ENCODE results near the gene CDKL5.
"Not testable (repeated sequence)": the region's sequence is repeated elsewhere in the genome, so short reads cannot be mapped to it uniquely, and the experiment has no call there.

CDKL5 gene

DNA sequence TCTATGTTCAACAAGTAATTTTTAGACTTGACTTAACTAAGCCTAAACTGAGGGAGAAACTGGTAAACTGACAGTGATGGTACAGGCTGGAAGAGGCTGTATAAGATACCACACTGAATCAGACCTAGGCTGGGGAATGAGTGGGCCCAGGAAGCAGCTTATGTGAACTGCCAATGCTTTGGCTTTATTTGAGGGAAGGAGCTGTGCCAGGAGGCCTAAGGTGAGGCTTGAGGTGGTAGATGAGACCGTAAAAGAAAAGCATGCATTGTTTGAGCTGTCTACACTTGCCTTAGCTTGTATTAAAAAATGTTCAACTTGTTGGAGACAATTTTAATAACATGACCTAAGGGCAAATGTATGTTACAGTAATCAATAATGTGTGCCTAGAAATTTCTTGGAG is 150.3 kb downstream of the CDKL5 start:
- Histone ChIP-seq H3K9me3 (ENCODE audit: control insufficient read depth, low read length) (no peaks in the 10 kb centered on the region), H3K4me3 (ENCODE audit: low read length) (no peak overlapping the region), H3K4me1 (ENCODE audit: control insufficient read depth, insufficient read depth, low read length) (peaks cover 3% of the 10 kb centered on the region), H3K9ac (ENCODE audit: low read length) (no peak overlapping the region), H3K36me3 (ENCODE audit: control insufficient read depth, insufficient read depth, low read length, severe bottlenecking) (no peaks in the 10 kb centered on the region), H3K27me3 (replicated peaks; ENCODE audit: control insufficient read depth, insufficient read depth, low read length) (no peaks in the 10 kb centered on the region)
- no peak for DNase-seq (ENCODE audit: low read depth)

DNA sequence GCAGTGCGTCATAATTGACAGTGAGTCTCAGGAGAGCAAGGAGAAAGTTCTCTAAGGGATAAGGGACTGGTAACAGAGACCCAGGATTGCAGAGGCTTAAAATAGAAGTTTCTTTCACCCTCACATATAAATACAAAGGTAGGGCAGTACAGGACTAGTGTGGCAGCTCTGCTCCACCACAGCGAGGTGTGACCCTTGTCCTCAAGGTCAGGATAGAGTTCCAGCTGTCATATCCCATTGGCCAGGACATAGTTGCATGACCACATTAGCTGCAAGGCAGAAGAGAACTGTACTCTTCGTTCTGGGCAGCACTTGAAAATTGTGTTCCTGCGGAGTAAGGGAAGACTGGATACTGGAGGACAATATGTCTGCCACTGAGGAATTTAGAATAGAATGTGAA is 152.0 kb downstream of the CDKL5 start:
- Histone ChIP-seq H3K9me3 (ENCODE audit: control insufficient read depth, low read length) (no peaks in the 10 kb centered on the region), H3K27me3 (replicated peaks; ENCODE audit: control insufficient read depth, insufficient read depth, low read length) (no peaks in the 10 kb centered on the region)
- DNase-seq (ENCODE audit: low read depth), result no peak

DNA sequence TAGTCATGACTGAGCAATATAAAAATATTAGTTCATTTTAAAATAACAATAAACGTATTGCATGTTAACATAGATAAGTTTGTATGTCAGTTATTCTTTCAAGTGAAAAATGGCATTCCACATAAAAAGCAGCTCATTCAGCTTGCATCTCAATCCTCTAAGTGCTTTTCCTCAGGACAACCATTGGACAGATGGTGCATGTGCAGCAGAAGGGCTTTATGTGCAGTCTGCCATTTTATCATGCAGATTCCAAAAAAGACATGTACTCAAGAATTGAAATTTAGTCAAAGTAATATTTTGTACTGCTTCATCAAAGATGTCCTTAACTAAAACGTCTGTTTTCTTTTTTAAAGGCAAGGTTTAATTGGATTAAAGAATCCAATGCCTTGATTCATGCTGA is 153.1 kb downstream of the CDKL5 start:
- Histone ChIP-seq H3K36me3 (ENCODE audit: control insufficient read depth, insufficient read depth, low read length, severe bottlenecking) (no peaks in the 10 kb centered on the region), H3K4me3 (ENCODE audit: low read length) (no peak overlapping the region), H3K9me3 (ENCODE audit: control insufficient read depth, low read length) (no peaks in the 10 kb centered on the region), H3K9ac (ENCODE audit: low read length) (no peak overlapping the region), H3K4me1 (ENCODE audit: control insufficient read depth, insufficient read depth, low read length) (peaks cover 3% of the 10 kb centered on the region), H3K27me3 (replicated peaks; ENCODE audit: control insufficient read depth, insufficient read depth, low read length) (no peaks in the 10 kb centered on the region)
- DNase-seq (ENCODE audit: low read depth), result no peak

More for the DNA sequence above, 152.0 kb downstream of the CDKL5 start:
- Histone ChIP-seq H3K36me3 (ENCODE audit: control insufficient read depth, insufficient read depth, low read length, severe bottlenecking) (no peaks in the 10 kb centered on the region), H3K4me1 (ENCODE audit: control insufficient read depth, insufficient read depth, low read length) (peaks cover 3% of the 10 kb centered on the region), H3K9ac (ENCODE audit: low read length) (no peak overlapping the region), H3K4me3 (ENCODE audit: low read length) (no peak overlapping the region)

DNA sequence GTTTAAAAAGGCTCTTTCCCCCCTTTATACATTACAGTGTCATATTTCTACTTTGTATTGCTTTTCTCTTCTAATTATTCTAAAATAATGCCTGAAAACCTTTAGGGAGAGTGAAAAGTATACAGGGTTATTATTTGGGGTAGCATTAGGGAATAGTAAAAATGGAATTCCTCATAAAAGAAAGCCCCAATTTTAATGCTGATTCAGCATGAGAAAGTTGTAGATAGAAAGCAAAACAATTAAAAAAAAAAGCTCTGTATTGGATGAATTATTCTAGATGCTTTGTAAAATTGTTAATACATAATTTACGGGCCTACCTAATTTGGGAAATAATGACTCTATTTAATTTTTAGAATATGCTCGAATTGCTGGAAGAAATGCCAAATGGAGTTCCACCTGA is 154.1 kb downstream of the CDKL5 start:
- H3K9me3 ChIP-seq (ENCODE audit: control insufficient read depth, low read length), result no peaks in the 10 kb centered on the region
- no peaks in the 10 kb centered on the region for H3K27me3 ChIP-seq (replicated peaks; ENCODE audit: control insufficient read depth, insufficient read depth, low read length)
- no peaks in the 10 kb centered on the region for H3K36me3 ChIP-seq (ENCODE audit: control insufficient read depth, insufficient read depth, low read length, severe bottlenecking)
- H3K9ac ChIP-seq (ENCODE audit: low read length), result no peak overlapping the region
- DNase-seq (ENCODE audit: low read depth), result no peak
- peaks cover under 1% of the 10 kb centered on the region for H3K4me1 ChIP-seq (ENCODE audit: control insufficient read depth, insufficient read depth, low read length)
- no peak overlapping the region for H3K4me3 ChIP-seq (ENCODE audit: low read length)

DNA sequence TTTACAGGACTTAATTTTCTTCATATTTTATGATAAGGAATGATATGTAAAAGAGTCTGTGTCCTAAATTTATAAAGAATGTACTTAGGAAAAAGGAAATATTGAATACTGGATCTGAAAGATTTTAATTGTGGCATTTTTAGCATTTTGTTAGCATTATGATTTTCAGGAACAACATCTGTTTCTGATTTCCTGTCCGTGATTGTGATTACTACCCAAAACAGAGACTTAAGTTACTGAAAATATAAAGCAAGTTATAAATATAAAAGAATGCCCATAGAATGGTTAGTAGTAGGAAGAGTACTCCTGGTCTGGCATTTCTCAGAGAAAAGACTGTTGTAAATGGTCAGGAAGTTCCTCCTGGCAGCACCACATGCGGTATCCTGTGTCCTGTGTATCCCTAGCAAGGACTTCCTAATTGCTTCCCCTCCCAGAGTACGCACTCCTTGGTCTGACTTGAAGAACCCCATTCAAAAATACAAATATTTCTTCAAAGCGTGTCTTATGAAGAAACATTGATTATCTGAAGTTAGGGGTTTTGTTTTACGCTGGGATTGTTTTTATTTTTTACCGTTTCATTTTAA is 157.6 kb downstream of the CDKL5 start:
- Histone ChIP-seq H3K4me3 (ENCODE audit: low read length) (no peak overlapping the region), H3K27me3 (replicated peaks; ENCODE audit: control insufficient read depth, insufficient read depth, low read length) (no peaks in the 10 kb centered on the region), H3K9me3 (ENCODE audit: control insufficient read depth, low read length) (no peaks in the 10 kb centered on the region), H3K9ac (ENCODE audit: low read length) (no peak overlapping the region), H3K4me1 (ENCODE audit: control insufficient read depth, insufficient read depth, low read length) (no peaks in the 10 kb centered on the region), H3K36me3 (ENCODE audit: control insufficient read depth, insufficient read depth, low read length, severe bottlenecking) (no peaks in the 10 kb centered on the region)
- DNase-seq (ENCODE audit: low read depth), result peak; percentile 53

DNA sequence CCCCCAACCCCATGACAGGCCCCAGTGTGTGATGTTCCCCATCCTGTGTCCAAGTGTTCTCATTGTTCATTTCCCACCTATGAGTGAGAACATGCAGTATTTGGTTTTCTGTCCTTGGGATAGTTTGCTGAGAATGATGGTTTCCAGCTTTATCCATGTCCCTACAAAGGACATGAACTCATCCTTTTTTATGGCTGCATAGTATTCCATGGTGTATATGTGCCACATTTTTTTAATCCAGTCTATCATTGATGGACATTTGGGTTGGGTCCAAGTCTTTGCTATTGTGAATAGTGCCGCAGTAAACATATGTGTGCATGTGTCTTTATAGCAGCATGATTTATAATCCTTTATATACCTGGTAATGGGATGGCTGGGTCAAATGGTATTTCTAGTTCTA is 163.9 kb downstream of the CDKL5 start:
- not testable (repeated sequence) for H3K36me3 ChIP-seq (ENCODE audit: control insufficient read depth, insufficient read depth, low read length, severe bottlenecking); H3K4me1 ChIP-seq (ENCODE audit: control insufficient read depth, insufficient read depth, low read length); H3K4me3 ChIP-seq (ENCODE audit: low read length); H3K9ac ChIP-seq (ENCODE audit: low read length); H3K27me3 ChIP-seq (replicated peaks; ENCODE audit: control insufficient read depth, insufficient read depth, low read length); DNase-seq (ENCODE audit: low read depth); H3K9me3 ChIP-seq (ENCODE audit: control insufficient read depth, low read length)

DNA sequence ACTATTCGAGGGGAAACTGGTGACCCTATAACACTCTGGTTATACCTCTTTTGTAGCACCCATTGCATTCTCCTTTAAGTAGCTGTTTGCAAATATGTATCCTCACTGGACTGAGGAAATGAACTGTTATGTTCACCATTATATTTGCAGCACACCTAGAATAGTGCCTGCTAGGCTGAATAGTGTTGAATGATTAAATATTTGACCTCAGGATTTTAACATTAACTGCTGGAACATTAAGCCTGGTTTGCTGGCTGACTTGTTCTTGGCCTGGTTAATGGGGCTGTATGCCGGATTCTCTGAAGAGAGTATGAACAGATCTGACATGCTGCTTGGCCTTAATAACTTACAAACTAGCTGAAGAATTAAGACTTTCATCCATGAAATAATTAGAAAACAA is 166.4 kb downstream of the CDKL5 start:
- H3K4me1 ChIP-seq (ENCODE audit: control insufficient read depth, insufficient read depth, low read length), result no peaks in the 10 kb centered on the region
- DNase-seq (ENCODE audit: low read depth), result no peak
- peaks cover 3% of the 10 kb centered on the region for H3K27me3 ChIP-seq (replicated peaks; ENCODE audit: control insufficient read depth, insufficient read depth, low read length)
- H3K9me3 ChIP-seq (ENCODE audit: control insufficient read depth, low read length), result no peaks in the 10 kb centered on the region
- no peaks in the 10 kb centered on the region for H3K36me3 ChIP-seq (ENCODE audit: control insufficient read depth, insufficient read depth, low read length, severe bottlenecking)
- no peak overlapping the region for H3K4me3 ChIP-seq (ENCODE audit: low read length)
- H3K9ac ChIP-seq (ENCODE audit: low read length), result no peak overlapping the region

DNA sequence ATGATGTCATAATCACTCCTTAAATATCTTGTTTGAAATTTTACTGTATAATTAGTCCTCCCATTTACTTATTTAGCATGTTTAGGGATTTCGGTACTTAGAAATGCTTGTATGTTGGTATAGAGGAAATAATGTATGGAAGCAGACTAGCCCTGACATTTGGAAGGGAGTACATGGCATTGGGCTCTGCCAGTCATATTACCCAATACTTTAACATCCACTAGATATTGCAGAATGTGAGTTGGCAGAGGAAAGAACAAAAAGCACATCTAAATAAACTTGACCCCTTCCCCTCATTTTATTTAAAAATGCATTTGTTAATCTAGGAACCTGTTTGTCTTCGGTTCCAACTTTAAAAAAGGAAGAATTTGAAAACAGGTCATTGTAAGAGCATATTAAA is 168.7 kb downstream of the CDKL5 start:
- no peaks in the 10 kb centered on the region for H3K4me1 ChIP-seq (ENCODE audit: control insufficient read depth, insufficient read depth, low read length)
- peaks cover 3% of the 10 kb centered on the region for H3K27me3 ChIP-seq (replicated peaks; ENCODE audit: control insufficient read depth, insufficient read depth, low read length)
- H3K36me3 ChIP-seq (ENCODE audit: control insufficient read depth, insufficient read depth, low read length, severe bottlenecking), result peaks cover 5% of the 10 kb centered on the region
- H3K9ac ChIP-seq (ENCODE audit: low read length), result no peak overlapping the region
- DNase-seq (ENCODE audit: low read depth), result no peak
- no peak overlapping the region for H3K4me3 ChIP-seq (ENCODE audit: low read length)
- H3K9me3 ChIP-seq (ENCODE audit: control insufficient read depth, low read length), result no peaks in the 10 kb centered on the region

DNA sequence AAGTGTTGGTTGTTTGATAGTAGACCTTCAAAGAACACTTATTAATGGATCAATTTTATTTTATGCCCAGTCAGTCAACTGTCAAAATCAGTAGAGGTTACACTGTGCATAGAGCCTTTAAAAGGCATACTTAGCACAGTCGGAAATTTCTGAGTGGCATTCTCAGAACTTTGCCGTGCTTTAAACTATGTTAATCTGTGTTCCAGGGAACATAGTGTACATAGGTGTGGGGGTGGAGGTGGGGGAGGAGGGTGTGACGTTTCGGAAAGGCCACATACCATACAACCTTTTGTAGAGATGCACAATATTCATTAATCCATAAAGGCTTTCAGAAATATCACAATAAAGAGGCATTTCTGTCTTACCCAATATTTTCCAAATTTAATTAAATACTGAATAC is 170.7 kb downstream of the CDKL5 start:
- Histone ChIP-seq H3K9me3 (ENCODE audit: control insufficient read depth, low read length) (no peaks in the 10 kb centered on the region), H3K4me3 (ENCODE audit: low read length) (no peak overlapping the region), H3K27me3 (replicated peaks; ENCODE audit: control insufficient read depth, insufficient read depth, low read length) (peaks cover 3% of the 10 kb centered on the region), H3K4me1 (ENCODE audit: control insufficient read depth, insufficient read depth, low read length) (no peaks in the 10 kb centered on the region), H3K9ac (ENCODE audit: low read length) (no peak overlapping the region), H3K36me3 (ENCODE audit: control insufficient read depth, insufficient read depth, low read length, severe bottlenecking) (peaks cover 5% of the 10 kb centered on the region)
- no peak for DNase-seq (ENCODE audit: low read depth)

DNA sequence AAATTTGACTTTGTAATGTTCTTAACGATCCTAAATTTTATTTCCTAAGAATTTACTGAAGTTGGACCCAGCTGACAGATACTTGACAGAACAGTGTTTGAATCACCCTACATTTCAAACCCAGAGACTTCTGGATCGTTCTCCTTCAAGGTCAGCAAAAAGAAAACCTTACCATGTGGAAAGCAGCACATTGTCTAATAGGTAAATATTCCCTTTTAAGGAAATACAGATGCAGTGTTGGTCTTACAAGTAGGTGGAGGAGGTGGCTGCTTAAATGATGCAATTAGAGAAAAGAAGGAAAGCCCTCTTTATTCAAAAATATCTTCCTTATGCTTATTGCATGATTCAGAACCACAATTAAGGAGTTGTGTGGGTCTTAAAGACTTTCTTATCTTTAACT is 173.0 kb downstream of the CDKL5 start:
- H3K27me3 ChIP-seq (replicated peaks; ENCODE audit: control insufficient read depth, insufficient read depth, low read length), result peaks cover 3% of the 10 kb centered on the region
- no peaks in the 10 kb centered on the region for H3K9me3 ChIP-seq (ENCODE audit: control insufficient read depth, low read length)
- no peak overlapping the region for H3K9ac ChIP-seq (ENCODE audit: low read length)
- no peak for DNase-seq (ENCODE audit: low read depth)
- no peaks in the 10 kb centered on the region for H3K4me1 ChIP-seq (ENCODE audit: control insufficient read depth, insufficient read depth, low read length)
- H3K36me3 ChIP-seq (ENCODE audit: control insufficient read depth, insufficient read depth, low read length, severe bottlenecking), result peaks cover 5% of the 10 kb centered on the region
- no peak overlapping the region for H3K4me3 ChIP-seq (ENCODE audit: low read length)

DNA sequence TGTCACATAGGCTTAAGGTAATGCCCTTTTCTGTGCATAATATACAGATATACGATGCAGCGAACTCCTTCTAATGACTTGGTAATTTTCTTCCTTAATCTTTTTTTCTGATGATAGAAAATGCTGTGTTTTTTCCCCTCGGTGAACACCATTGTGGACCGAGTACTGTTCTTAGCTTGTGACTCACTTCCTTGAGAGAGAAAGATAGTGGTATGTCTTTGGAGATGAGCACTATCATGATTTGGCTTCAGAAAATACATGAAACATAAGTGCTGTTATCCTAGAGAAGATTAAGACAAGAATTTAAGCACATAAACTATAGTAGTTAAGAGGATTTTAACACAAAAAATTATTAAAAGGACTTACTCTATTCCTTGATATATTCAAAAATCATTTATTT is 182.6 kb downstream of the CDKL5 start:
- H3K4me1 ChIP-seq (ENCODE audit: control insufficient read depth, insufficient read depth, low read length), result no peaks in the 10 kb centered on the region
- H3K9me3 ChIP-seq (ENCODE audit: control insufficient read depth, low read length), result no peaks in the 10 kb centered on the region
- DNase-seq (ENCODE audit: low read depth), result no peak
- H3K36me3 ChIP-seq (ENCODE audit: control insufficient read depth, insufficient read depth, low read length, severe bottlenecking), result no peaks in the 10 kb centered on the region
- H3K4me3 ChIP-seq (ENCODE audit: low read length), result no peak overlapping the region
- H3K9ac ChIP-seq (ENCODE audit: low read length), result no peak overlapping the region
- H3K27me3 ChIP-seq (replicated peaks; ENCODE audit: control insufficient read depth, insufficient read depth, low read length), result no peaks in the 10 kb centered on the region

DNA sequence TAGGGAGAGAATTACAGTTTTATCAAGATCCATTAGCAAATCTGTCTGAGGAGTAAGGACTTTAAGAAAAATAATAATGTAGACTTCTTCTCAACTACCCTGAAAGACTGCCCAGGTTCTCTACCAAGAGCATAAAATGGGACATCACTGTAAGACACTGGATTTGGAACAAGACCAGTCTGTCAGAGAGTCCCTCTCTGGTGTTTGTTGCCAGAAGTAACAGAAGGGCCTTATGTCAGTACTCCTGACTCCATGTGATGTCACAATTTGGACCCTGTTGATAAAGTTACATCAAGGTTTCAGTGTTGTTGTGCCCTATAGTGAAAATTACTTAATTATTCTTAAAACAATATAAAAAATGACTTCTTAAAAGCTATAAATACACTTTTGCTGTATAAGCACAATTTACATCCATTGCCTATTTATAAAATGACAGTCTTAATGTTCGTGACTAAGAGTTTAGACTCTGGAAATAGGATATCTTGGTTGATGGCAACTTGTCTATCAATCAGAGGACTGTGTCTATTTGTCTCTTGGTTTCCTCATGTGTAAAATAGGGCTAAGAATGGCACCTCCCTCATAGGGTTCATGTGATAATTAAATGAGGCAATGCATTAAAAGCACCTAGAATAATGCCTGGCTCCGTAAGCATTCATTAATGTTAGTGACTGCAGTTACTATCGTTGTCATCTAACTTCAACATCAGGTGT is 188.7 kb downstream of the CDKL5 start:
- DNase-seq (ENCODE audit: low read depth), result no peak
- H3K9me3 ChIP-seq (ENCODE audit: control insufficient read depth, low read length), result no peaks in the 10 kb centered on the region

More for the DNA sequence above, 188.7 kb downstream of the CDKL5 start:
- Histone ChIP-seq H3K27me3 (replicated peaks; ENCODE audit: control insufficient read depth, insufficient read depth, low read length) (peaks cover 5% of the 10 kb centered on the region), H3K36me3 (ENCODE audit: control insufficient read depth, insufficient read depth, low read length, severe bottlenecking) (no peaks in the 10 kb centered on the region), H3K9ac (ENCODE audit: low read length) (no peak overlapping the region), H3K4me3 (ENCODE audit: low read length) (no peak overlapping the region), H3K4me1 (ENCODE audit: control insufficient read depth, insufficient read depth, low read length) (no peaks in the 10 kb centered on the region)
